NB4 (cell line): ENCODE results near the gene UBAP2.

Experiments used
- DNase-seq: peaks from one replicate; pipeline ENCODE4 v3.0.0; 2010; ENCODE audit warnings: low read depth
- H3K4me3 ChIP-seq: one replicate; pipeline ENCODE4 v1.5.1; 2011; ENCODE audit warnings: mild to moderate bottlenecking, low read depth, low read length, moderate library complexity
- MYC ChIP-seq: IDR thresholded peaks from 2 replicates; pipeline ENCODE4 v1.6.1; 2011; ENCODE audit warnings: low read depth, low read length
- POLR2A ChIP-seq: IDR thresholded peaks from 2 replicates; pipeline ENCODE4 v1.6.1; 2011; ENCODE audit warnings: mild to moderate bottlenecking; ENCODE audit not compliant: insufficient read length; ENCODE audit errors: extremely low read depth
- TF ChIP-seq, protein P1 (sequence below): IDR thresholded peaks from 2 replicates; pipeline ENCODE4 v1.6.1; 2011; ENCODE audit warnings: low read depth, low read length
- TF ChIP-seq, protein P2 (sequence below): IDR thresholded peaks from one replicate; pipeline ENCODE4 v1.5.1; 2012; ENCODE audit warnings: low read depth, low read length

Gene UBAP2, protein sequence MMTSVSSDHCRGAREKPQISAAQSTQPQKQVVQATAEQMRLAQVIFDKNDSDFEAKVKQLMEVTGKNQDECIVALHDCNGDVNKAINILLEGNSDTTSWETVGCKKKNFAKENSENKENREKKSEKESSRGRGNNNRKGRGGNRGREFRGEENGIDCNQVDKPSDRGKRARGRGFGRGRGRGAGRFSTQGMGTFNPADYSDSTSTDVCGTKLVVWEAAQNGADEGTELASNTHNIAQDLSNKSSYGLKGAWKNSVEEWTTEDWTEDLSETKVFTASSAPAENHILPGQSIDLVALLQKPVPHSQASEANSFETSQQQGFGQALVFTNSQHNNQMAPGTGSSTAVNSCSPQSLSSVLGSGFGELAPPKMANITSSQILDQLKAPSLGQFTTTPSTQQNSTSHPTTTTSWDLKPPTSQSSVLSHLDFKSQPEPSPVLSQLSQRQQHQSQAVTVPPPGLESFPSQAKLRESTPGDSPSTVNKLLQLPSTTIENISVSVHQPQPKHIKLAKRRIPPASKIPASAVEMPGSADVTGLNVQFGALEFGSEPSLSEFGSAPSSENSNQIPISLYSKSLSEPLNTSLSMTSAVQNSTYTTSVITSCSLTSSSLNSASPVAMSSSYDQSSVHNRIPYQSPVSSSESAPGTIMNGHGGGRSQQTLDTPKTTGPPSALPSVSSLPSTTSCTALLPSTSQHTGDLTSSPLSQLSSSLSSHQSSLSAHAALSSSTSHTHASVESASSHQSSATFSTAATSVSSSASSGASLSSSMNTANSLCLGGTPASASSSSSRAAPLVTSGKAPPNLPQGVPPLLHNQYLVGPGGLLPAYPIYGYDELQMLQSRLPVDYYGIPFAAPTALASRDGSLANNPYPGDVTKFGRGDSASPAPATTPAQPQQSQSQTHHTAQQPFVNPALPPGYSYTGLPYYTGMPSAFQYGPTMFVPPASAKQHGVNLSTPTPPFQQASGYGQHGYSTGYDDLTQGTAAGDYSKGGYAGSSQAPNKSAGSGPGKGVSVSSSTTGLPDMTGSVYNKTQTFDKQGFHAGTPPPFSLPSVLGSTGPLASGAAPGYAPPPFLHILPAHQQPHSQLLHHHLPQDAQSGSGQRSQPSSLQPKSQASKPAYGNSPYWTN

DNA sequence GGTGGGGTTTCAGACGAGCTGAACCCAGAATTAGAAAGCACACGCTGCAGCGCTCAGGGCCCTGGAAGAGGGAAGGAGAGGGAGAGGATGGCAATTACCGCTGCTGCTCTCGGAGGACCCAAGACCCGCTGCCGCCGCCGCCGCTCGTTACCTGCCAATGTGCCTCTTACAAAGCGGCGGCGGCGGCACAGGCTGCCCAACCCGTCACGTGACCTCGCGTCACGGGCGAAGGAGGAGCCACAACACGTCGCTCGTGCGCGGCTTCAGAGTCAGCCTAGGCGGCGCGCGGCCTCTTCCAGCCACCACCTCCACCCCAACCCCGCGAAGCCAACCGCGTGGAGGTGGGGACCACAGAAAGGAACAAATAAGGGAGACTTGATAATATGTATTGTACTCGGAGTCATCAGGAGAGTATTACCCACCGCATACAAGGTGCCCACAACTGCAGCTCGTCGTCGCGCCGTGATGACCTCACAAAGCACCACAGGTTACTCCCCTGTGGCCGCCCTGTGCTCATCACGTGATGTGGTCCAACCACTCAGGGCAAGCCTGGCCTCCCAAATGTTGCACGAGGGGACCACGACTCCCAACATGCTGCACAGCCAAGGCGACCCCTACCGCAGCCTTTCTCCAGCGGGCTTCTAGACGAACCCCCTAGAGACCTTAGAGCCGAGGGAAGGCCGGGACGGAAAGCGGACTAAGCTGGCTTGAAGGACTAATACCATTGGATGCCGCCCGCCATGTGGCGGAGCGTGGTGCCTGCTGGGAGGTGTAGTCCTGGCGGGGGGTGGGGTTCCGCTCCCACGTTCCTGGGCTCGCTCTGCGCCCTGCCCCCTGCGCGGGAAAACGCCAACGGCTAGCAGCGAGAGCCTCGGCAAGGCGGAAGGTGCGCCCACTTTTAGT is at the start of gene UBAP2:
TSS of gene UBAP2 (minus strand) at position 161 of the 903 bp plus-strand sequence. CDS start 31,739 bp downstream, outside the sequence.
- TF ChIP-seq, protein P1, sequence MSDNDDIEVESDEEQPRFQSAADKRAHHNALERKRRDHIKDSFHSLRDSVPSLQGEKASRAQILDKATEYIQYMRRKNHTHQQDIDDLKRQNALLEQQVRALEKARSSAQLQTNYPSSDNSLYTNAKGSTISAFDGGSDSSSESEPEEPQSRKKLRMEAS, result peak; percentile 93
- TF ChIP-seq, protein P2, sequence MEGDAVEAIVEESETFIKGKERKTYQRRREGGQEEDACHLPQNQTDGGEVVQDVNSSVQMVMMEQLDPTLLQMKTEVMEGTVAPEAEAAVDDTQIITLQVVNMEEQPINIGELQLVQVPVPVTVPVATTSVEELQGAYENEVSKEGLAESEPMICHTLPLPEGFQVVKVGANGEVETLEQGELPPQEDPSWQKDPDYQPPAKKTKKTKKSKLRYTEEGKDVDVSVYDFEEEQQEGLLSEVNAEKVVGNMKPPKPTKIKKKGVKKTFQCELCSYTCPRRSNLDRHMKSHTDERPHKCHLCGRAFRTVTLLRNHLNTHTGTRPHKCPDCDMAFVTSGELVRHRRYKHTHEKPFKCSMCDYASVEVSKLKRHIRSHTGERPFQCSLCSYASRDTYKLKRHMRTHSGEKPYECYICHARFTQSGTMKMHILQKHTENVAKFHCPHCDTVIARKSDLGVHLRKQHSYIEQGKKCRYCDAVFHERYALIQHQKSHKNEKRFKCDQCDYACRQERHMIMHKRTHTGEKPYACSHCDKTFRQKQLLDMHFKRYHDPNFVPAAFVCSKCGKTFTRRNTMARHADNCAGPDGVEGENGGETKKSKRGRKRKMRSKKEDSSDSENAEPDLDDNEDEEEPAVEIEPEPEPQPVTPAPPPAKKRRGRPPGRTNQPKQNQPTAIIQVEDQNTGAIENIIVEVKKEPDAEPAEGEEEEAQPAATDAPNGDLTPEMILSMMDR, result no peak
- TF ChIP-seq MYC, result peak; percentile 99
- TF ChIP-seq POLR2A, result peak; percentile 99
- peak; percentile 100 for DNase-seq
- H3K4me3 ChIP-seq, result peak within 1 kb of the TSS; percentile 85

DNA sequence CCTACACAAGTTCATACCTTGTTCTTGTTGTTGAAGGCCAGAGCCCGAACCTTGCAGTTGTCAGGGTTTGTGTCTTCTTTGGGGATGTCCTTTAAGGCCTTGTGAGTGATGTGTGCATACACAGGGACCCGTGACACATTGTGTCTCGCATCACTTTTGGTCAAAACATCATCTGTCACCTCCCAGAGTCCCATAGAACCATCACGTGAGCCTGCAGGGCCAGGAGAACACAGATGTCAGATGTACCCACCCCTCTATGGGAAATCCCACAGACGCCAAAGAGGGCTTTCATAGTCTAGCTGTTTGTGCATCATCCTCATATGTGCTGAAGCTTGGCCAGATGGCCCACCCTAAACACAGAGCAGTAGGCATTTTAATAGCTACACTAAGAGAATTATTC is 49.6 kb upstream of the UBAP2 start:
- DNase-seq, result no peak
- TF ChIP-seq, protein P2, result no peak
- no peak overlapping the region for H3K4me3 ChIP-seq

DNA sequence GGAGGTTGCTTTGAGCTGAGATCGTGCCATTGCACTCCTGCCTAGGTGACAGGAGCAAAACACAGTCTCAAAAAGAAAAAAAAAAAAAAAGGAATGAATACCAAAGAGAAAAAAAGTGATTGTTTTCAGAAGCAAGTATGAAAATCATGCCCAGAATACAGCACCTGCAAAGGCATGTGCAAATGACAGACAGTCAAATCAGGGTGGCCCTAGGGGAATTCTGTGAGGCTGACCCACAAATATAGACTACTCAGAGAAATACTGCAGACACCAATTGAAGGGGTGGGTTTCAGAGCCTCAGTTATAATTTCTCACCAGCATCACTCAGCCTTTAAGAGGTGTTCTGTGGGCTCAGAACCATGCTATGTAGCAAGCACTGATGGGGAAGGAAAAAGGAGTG is 49.2 kb upstream of the UBAP2 start:
- no peak for DNase-seq
- no peak overlapping the region for H3K4me3 ChIP-seq
- TF ChIP-seq MYC (no peak), POLR2A (no peak)
- TF ChIP-seq, protein P2, result no peak
- TF ChIP-seq, protein P1, result no peak

DNA sequence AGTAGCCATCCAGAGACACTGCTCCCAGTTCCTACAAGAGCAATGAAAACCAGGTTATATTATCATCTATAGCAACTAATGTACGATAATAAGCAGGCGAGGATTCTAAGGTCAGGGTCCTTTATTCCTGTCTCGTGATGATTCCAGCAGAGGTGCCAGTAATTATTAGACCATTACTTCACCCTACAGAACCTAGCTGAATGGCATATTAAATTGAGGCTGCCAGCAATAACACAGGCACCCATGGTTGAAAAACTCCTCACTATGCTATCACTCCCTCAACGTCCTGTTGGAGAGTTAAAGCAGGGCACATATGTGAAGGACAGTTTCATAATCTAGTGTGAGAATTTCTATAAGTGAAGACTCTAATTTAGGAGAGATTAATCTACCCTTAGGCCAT is 48.1 kb upstream of the UBAP2 start:
- H3K4me3 ChIP-seq, result no peak overlapping the region
- no peak for DNase-seq

DNA sequence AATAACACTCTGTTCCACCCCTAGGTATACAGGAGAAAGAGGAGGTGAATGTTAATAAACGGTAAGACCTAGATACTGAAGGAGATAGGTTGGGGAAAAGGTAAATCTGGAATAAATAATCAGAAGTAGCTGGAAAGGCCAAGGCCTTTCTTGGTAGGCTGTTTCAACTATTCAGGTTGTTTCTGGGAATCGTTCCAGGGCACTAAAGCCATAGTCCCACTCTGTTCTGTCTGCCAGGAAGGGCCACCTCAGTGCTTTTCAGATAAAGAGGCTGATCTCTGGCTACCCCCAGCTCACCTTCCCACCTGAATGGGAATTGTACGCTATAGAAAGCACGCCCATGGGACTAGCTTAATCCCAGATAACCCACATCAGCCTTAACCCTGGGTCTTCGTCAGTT is 44.9 kb upstream of the UBAP2 start:
- TF ChIP-seq, protein P2, result no peak
- TF ChIP-seq, protein P1, result no peak
- TF ChIP-seq MYC (no peak), POLR2A (no peak)
- DNase-seq, result no peak
- H3K4me3 ChIP-seq, result no peak overlapping the region

More for the DNA sequence above, 48.1 kb upstream of the UBAP2 start:
- TF ChIP-seq, protein P1, result no peak
- TF ChIP-seq POLR2A, result no peak
- TF ChIP-seq, protein P2, result no peak
- TF ChIP-seq MYC, result no peak
